HG03378 (cell line): Measurements from ENCODE around the gene ZBTB20.

ENCODE experiments used
- ATAC-seq: cut with Tn5 transposase; IDR thresholded peaks from one replicate; pipeline ENCODE4 v1.9.1; 2021; ENCODE audit warnings: mild to moderate bottlenecking, moderate library complexity; ENCODE audit not compliant: unreplicated experiment

Gene ZBTB20

DNA sequence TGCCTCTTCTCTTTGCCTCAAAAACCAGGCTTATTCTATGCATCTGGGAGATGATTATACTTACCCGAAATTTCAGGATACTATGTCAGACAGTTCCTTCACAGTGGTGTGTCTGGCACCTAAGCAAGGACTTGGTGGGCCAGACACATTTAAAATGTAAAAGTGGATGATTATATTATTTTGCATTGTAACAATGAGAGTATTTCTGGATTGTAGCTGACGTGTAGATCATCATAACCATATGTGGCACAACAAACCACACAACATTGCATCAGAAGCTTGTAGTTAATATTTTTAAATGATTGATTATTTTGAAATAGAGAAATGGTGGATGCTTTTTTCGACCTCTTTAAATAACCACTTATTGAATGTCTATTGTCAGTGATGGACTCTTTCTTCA lies 744.2 kb downstream of the ZBTB20 start:
- ATAC-seq: no peak

DNA sequence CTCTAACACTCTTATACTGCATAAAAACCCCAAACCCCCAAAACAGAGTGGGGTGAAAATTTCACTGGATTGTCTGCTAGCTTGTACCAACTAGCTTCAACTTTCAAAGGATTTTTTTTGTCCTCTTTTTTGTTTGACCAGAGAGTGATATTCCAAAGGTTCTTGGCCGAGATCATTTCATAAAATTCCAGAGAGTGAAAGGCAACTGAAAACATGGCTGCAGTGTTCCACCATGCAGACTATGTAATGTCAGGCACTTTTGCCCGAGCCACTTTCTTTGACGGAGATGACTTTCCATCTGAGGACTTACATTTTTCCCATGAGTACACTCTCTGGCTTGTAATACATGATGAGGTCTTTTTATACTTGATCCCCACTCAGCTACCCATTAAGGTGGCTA lies 745.7 kb downstream of the ZBTB20 start:
- no peak for ATAC-seq

DNA sequence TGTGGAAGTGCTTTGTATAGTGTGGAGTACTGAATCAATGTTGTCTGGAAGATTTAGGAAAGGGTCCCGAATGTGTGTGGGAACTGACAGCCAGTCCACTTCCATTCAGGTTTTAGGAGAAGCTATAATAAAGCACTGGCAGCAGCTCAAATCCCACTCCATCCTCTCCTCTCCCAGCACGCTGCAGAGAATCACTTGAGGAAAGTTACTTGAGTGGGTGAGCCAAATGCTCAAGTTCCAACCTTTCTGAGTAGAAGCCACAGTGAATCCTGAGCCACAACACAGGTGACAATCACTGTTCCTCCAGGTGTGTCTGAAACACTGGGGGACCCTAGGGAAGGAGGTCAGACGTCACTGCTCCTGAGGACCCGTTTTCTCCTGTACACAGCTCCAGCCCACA lies 746.7 kb downstream of the ZBTB20 start:
- no peak for ATAC-seq

DNA sequence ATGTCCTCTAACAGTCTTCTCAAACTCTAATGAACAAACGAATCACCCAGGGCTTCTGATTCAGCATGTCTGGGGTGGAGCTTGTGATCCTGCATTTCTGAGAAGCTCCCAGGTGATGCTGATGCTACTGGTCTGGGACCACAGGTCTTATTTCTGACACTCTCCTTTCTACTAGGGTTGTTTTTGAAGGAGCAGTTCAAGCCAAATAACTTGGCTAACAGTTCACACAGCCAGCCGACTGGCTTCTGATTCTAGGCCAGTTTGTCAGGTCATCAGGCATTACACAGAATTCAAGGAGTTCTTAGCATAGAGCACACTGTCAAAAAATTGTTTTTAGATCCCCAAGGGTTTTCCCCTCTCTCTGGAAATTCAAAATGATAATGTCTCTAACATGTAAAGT lies 752.5 kb downstream of the ZBTB20 start:
- no peak for ATAC-seq

DNA sequence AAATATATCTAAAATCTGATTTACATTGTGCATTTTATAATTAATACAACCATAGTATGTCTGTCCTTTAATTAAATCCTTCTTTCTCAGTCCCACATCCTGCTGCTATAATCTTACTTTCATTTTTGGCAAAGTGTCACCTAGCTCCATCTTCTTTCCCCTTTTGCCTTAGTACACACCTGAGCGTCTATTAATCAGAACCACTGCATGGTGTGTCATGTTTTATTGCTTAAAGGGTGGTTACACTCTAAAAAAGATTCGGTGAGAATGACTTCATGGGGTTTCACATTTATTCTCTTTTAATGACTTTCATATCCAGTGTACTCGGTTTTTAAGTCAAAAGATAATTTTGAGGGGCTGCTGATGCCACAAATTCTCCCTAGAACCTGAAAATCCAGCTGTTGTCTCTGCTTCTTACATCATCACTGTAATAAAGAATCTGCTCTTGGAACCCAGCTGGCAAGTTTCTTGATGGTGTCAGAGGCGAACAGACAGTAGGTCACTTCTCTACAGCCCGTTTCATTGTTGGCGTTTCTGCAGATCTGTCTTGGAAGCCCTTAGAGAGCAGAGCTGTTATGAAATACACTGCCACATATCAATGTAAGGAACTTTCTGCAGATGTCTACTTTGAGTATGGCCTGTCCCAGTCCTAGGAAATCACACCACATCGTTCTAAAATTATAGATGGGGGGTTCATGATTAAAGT lies 753.6 kb downstream of the ZBTB20 start:
- no peak for ATAC-seq

DNA sequence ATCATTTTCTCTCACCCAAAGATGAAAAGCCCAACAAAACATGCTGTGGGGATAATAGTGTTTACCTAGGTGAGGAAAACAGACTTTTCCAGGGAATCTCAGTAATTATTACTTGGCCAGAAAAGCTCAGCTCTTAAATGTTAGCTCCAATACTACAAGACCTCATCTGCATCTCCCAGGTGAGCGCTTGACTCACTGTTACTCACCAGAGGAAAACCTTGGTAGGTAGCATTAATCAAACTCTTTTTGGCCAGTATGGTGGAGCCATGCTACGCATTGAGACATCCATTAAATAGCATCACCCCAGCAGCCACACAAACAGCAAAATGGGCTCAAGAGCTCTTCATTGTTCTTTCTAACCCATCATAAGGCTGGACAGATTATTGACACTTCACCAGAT lies 754.3 kb downstream of the ZBTB20 start:
- no peak for ATAC-seq

DNA sequence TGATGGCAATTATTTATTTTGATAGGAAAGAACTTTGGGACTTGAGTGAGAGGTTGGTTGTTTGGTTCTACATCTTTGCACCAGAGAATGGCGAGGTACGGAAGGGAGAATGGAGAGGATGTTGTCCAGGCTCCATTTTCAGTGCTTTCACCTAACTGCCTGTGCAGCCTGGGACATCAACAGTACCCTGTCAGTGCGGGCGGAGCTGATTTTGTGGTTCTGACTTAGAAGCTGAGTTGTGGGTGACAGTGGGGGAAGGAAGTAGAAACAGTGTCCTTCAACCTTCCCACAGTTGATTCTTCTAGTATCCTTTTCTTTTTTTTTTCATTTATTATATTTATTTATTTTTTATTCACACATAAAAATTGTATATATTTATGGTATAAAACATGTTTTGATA lies 757.9 kb downstream of the ZBTB20 start:
- no peak for ATAC-seq

DNA sequence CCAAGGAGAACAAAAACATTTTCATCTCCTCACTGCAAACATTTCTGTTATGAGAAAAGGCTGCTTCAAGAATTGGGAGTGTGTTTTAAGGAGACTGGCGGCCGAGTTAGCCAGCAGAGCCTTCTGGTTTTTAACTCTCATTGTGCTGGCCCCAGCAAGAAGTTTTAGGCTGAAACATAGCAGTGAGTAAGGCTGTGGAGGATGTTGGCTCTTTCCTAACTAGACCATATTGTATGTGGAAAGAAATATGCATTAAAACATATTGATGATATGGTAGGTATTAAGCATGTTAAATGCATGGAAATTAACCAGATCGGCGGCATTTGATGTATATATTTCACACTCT lies 762.6 kb downstream of the ZBTB20 start:
- no peak for ATAC-seq

DNA sequence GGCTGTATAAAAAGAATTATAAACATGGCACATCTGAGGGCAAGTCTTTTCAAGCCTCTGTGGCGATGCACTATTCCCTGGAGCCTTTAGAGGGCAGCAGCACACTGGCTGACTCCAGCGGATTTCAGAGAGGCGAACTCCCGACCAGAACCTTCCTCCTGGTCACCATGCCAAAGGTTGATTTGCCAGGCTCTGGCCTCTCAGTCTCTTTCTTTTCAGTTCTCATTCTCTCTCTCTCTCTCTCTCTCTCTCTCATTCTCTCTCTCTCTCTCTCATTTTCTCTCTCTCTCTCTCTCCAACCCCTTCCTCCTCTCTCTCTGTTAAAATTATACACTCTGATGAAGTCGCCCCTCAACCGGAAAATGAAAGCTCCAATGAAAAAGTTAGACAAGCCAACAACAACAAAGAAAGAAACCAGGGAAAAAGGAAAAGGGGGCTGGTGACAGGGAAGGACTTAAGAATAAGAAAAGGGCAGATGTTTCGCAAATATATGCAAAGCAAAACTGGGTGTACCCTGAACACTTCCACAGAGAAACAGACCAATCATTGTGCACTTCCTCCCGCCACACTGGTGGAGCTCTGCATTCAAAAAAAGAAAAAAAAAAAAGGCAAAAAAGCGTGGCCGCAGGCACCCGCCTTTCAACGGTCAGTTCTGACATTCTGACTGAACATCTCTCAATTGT lies 763.1 kb downstream of the ZBTB20 start:
- ATAC-seq: peak; percentile 93

DNA sequence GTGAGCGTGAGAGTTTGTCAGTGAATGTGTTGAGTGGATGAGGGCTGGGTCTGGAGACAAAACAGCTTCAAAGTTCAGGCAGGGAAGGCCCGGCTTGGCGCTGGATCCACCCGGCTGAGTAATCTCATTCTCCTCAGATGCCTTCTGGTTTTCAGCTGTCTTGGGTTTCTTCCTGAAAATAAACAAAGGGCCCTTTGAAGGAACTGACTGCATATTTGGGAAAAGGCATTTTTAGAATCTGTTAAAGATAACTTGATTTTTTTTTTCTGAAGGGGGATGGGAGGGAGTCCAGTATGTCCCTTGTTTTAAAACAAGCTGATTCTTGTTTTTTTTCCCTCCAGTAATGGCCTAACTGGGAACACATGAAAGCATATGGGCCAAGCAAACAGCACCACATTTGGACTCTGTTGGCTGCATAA lies 766.8 kb downstream of the ZBTB20 start:
- no peak for ATAC-seq

DNA sequence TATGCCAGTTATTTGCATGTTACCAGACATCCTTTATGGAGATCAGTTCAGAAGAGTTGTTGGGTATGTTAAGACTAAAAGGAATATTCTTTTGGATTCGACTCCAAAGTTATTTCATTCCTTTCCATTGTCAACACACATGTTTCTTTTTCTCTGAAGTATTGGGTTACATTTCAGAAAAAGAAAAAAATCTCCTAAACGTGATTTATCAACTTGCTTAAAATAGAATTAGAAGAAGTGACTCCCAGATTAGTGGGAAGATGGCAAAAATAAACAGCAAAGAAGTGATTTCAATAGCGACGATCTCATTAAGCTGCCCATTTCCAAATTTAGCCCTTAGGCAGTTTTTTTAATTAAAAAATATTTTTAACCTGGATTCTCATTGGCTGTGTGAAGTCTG lies 767.8 kb downstream of the ZBTB20 start:
- ATAC-seq: no peak

DNA sequence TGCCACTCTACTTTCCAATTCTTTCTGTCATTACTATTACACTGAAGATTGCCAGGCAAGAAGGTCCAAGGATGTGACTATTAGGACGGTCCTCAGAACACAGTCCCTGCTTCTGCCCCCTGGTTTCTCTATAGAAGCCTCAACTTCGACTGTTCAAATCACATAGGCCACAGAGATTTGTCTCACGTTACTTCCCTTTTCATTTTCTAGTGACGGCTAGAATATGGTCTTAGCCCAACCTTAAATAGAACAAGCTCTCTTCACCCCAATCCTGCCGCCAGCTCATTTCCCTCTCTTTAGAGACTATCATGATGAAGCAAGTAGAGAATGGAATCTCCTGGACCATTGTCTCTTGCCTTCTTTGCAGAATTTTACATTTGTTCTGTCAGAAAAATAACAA lies 768.3 kb downstream of the ZBTB20 start:
- no peak for ATAC-seq

DNA sequence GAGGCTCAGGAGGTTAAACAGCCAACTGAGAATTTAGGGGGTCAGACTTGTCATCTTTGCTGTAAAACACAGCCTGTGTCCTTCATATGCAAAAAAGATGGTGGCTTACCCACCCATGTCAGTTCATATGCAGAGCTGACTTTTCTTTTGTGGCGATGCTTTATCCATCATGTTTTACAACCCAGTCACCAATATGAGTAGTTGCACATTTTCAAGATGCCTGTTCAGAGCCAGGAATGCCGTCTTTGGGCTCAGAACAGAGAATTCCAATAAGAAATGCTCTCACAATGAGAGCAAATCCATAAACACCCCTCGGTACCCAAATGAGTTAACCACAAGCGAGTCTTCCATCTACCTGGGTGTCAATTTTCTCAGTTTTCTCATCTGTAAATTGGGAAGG lies 769.7 kb downstream of the ZBTB20 start:
- no peak for ATAC-seq

DNA sequence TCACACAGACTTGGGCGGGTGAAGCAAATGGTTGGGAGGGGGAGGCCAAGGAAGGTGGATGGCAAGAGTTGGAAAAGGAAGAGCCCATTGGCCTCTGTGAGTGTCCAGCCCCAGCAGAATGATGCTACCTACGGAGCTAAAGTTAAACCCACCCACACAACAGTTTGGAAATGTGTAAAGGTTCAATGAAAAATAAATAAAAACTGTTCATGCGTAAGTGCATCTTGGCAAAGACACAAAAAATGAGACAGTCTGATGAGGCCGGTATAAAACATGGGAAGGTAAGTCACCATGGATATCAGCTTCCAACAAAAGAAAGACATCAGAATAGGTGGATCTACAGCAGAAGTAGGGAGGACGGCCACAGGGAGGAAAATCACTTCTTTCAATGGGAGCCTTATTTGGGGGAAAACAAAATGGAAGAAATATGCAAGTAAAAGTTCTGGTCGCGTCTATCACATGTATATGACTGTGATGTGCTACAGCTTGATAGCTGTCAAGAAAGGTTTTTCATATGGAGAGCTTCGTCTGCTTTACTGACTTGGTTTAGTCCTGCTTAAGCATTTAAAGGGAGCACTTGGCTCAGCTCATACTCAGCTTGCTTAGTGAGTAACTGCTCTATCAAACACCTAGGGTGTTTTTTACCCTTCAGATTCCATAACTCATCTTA lies 770.4 kb downstream of the ZBTB20 start:
- ATAC-seq: no peak

DNA sequence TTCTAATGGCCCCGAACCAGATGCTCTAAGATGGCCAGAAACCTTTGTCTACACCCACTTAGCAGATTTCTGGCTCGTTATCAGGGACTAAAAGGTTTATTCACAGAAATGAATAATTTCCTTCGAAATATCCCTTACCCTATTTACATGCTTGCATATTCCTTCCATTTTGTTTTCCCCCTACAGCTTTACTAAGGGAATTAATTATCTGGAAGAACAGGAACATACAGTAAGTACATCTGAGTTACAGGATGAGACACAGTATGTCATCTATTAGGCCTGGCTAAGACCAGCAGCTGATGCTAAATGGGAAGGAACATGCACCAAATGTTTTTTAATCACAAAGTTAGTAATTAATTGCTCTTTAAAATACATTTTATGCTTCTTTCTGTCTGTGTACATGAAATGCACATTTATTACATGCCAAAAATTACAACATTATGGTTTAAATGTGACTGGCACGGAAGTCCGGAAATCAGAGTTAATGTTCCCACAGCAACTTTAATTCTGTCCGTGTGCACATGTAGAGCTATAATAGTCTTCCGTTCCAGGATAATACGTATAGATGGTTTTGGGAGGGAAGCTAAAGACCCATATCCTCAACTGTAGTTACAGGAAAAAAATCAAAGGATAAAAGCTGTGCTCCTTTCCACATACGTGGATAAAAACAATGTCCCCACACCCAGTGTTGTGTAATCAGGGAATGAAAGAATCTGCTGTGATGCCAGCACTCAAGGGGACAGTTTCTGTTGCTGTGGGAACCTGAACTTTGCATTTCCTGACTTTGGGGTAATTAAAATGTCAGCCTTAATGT lies 771.3 kb downstream of the ZBTB20 start:
- ATAC-seq: no peak

DNA sequence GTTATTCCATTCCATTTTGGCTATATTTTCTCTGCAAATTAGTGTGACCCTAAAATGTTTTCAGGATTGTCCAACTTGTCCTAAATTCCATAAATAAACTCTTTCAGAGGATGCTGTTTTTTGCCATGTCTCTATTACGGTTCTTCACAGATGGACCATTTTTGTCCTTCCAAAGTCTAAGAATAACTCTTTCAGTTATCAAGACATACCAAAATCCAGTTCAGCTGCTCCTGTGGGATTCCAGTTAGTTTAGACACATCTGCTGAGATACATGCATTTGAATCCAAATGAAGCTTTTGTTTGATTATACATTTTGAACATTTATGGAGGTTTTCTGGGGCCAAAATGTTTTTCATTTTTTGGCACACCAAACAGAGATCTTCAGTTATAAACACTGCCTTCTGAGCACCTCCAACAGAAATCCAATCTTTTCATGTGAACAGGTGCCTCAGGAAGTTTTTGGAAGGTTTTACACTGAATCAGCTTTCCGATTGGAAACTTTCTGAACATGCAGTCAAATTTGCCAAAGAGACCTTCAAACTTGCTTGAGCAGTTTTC lies 772.6 kb downstream of the ZBTB20 start:
- no peak for ATAC-seq

DNA sequence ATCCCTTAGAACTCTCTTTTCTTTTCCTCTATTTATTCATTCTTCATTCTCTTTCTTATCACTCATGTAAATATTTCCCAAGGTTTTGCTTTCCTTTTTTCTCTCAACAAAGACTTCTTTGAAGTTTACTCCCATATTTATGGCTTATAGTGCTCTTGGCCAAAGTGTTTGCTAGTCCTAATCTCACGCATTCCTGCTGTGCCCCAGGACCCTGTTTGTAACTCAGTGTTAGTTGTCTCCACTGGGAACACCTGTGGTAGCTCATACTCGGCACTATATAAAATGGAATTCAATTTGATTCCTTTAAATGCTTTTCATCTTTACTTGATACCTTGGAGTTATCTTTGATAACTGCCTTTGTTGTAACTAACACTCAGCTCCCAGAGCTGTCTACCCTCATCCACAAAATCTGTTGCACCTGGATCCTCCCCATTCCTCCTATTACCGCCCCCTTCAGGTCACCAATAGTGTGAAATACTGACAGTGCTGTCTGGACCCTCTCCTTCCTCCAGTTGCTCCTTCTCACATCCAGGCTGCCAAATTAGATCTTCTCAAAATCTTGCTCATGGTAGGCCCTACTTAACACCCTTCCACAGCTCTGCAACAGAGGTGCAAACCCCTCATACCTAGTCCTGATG lies 776.4 kb downstream of the ZBTB20 start:
- ATAC-seq: no peak

DNA sequence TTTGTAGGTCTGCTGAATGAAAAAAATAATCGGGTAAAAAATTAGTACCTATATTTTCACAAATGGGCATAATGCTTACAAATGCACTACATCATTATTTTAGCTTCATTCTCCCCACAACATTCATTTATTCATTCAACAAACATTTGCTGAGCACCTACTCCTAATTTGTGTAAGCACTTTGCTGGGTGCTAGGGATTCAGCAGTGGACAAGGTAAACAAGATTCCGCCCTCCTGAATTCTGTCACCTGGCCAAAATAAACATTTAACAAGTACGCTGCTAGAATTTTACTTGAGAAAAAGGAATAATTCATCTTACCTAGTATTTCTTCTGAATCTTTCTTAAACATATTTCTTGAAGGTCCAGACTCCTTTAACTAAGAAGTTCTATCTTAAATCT lies 781.2 kb downstream of the ZBTB20 start:
- no peak for ATAC-seq

DNA sequence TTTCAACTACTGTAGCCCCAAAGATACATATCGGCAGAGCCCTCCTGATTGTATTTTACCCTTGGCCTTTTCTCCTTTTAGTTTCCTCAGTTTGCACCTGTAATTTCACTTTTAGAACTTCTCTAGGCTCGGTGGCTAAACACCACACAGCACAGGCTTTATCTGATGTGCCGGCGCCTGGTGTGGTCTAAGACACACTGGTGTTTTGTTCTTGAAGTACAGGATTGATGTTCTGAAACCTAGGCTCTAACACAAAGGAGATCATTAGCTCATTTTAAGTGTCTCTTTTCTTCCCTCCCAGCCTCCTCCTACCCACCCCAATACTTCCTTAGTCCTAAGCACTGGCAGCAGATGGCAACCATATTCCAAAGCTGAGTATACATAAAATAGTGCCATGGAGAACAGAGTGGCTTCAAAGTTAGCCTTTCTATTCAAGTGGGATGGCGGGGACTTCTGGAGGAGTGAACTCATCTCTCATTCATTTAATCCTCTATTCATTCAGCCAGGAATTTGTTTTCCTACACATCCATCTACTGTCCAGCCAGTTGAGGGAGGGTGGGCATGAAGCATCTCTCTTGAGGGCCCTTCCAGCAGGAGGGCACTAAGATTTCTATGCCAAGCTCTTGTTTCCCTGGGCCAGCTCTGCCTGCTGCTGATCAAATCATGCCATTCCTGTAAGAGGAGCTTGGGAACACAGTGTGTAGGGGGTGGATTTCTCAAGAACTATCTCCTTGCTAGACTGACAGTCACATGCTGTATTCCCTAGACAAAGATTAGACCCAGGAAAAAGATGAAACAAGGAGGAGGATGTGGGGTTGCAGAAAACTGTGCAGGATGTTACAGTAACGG lies 782.1 kb downstream of the ZBTB20 start:
- ATAC-seq: no peak
